Epithelial cell of proximal tubule (primary cell): ENCODE measurements around the gene PHLDA3. TPM values are rescaled to one million over a fixed set of nuclear protein-coding genes. Genes with fewer than 3 reads are reported as not detected.

Source experiments
- DNase-seq: peaks from one replicate; pipeline ENCODE4 v3.0.0-alpha.2; 2011; ENCODE audit warnings: low read depth
- H3K4me3 ChIP-seq: 2 replicates; pipeline ENCODE4 v1.5.1; 2011; ENCODE audit warnings: low read depth, mild to moderate bottlenecking, low read length
- total RNA-seq: library from RNA; depleted of rRNA; stranded (reverse); fragments of >200 nt; gene quantifications from 2 replicates; pipeline ENCODE4 v1.2.3, GENCODE V29; 2015
- TF ChIP-seq, protein P1 (sequence below): conservative IDR thresholded peaks from 2 replicates; pipeline ENCODE4 v1.5.1; 2012; ENCODE audit warnings: low read depth, mild to moderate bottlenecking, low read length

The PHLDA3 gene
- total RNA-seq, 1 donor from 2014 or later = 53.9 TPM

DNA sequence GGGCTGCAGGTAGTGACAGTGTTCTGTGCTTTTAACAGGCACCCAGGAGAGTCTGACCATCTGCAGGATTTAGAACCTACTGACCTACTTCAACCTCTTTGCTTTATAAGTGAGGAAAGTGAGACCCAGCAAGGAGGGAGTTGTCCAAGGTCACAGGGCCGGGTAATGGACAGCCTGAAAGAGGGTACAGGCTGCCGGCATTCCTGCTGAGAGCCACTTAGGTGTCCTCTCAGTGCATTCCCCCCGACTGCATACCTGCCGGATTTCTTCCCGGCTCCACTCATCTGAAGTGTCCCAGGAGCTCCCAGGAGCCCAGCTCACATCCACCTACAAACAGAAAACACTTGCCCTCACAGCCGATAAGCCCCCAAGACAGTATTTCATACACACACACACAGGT is 13.9 kb downstream of the PHLDA3 start:
- DNase-seq = no peak
- TF ChIP-seq, protein P1, sequence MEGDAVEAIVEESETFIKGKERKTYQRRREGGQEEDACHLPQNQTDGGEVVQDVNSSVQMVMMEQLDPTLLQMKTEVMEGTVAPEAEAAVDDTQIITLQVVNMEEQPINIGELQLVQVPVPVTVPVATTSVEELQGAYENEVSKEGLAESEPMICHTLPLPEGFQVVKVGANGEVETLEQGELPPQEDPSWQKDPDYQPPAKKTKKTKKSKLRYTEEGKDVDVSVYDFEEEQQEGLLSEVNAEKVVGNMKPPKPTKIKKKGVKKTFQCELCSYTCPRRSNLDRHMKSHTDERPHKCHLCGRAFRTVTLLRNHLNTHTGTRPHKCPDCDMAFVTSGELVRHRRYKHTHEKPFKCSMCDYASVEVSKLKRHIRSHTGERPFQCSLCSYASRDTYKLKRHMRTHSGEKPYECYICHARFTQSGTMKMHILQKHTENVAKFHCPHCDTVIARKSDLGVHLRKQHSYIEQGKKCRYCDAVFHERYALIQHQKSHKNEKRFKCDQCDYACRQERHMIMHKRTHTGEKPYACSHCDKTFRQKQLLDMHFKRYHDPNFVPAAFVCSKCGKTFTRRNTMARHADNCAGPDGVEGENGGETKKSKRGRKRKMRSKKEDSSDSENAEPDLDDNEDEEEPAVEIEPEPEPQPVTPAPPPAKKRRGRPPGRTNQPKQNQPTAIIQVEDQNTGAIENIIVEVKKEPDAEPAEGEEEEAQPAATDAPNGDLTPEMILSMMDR = no peak
- no peak overlapping the region for H3K4me3 ChIP-seq

- no peak for DNase-seq
- TF ChIP-seq, protein P1 = no peak
- H3K4me3 ChIP-seq = no peak overlapping the region
Measured at GRCh38 chr1:201454608-201455007, 14.4 kb downstream of the PHLDA3 start.

GRCh38 chr1:201452866-201453265 is 16.1 kb downstream of the PHLDA3 start:
- DNase-seq = no peak
- H3K4me3 ChIP-seq = no peak overlapping the region
- TF ChIP-seq, protein P1 = no peak

- no peak overlapping the region for H3K4me3 ChIP-seq
- no peak for DNase-seq
- TF ChIP-seq, protein P1 = no peak
Measured at GRCh38 chr1:201450721-201451291, 18.2 kb downstream of the PHLDA3 start.

- TF ChIP-seq, protein P1 = no peak
- no peak for DNase-seq
- H3K4me3 ChIP-seq = no peak overlapping the region
Measured at GRCh38 chr1:201448990-201449389, 20.0 kb downstream of the PHLDA3 start.

DNA sequence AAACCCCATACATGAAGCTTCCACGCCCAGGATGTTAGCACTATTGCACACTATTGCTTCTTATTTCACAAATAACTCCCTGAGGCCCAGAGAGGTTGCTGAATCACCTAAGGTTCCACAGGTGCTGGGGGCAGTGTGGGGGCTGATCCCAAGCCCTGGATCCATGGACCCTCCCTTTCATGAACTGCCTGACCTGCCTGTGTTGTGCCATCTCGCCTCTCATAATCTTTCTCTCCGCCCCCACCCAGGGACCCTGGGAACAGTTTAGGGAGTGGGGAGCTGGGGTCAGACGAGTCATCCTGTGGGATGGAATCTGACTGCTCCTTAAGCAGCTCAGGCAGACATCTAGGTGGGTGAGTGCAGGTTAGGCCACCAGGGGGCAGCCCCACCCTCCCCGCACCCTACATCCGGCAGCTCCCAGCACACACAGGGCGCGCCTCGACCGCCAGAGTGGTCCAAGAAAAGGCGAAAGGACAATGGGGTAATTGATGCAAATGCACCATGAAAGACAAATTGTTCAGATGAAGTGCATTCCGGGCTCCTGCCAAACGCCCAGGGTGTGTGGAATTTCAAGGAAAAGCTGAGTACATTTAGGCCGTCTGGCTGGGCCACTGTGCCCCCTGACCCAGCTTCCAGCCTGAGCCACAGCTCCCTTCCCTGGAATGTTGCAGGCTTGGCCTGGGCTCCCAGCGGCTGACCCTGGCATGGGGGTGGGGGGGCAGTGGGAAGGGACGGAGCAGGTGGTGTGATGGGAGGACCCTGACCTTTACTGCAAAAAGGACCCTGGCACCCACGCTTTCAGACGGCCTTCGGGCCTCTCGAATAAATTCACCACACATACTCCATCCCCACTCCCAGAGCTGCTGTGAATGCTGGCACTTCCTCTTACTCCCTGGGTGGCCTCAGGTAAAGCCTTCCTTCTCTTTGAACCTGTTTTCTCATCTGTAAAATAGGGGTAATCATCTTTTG is 20.8 kb downstream of the PHLDA3 start:
- TF ChIP-seq, protein P1 = peak; percentile 91
- no peak overlapping the region for H3K4me3 ChIP-seq
- no peak for DNase-seq
